Type B pancreatic cell (in vitro differentiated cells): ENCODE results near the gene DPH5. TPM values are rescaled to one million over a fixed set of nuclear protein-coding genes. Genes with fewer than 3 reads are reported as not detected.
A peak's percentile ranks its signal among the peaks of the same experiment; 100 is the strongest.
"Not testable (repeated sequence)": the region's sequence is repeated elsewhere in the genome, so short reads cannot be mapped to it uniquely, and the experiment has no call there.

Experiments used
- DNase-seq: peaks from one replicate; pipeline ENCODE4 v3.0.0; 2021; ENCODE audit warnings: mixed read lengths; ENCODE audit not compliant: unreplicated experiment; ENCODE audit errors: extremely low spot score
- H3K27ac Mint-ChIP-seq: 2 replicates; pipeline ENCODE4 v1.8.0; 2021; ENCODE audit warnings: mild to moderate bottlenecking, mixed read lengths
- H3K27me3 Mint-ChIP-seq: 2 replicates; pipeline ENCODE4 v1.8.0; 2021; ENCODE audit warnings: mixed read lengths
- H3K36me3 Mint-ChIP-seq: 2 replicates; pipeline ENCODE4 v1.8.0; 2021; ENCODE audit warnings: mixed read lengths
- H3K4me1 Mint-ChIP-seq: one replicate; pipeline ENCODE4 v1.8.0; 2021; ENCODE audit warnings: mixed read lengths; ENCODE audit not compliant: unreplicated experiment
- H3K4me3 Mint-ChIP-seq: 2 replicates; pipeline ENCODE4 v1.8.0; 2021; ENCODE audit warnings: mild to moderate bottlenecking, mixed read lengths
- H3K9me3 Mint-ChIP-seq: 2 replicates; pipeline ENCODE4 v1.8.0; 2021; ENCODE audit warnings: mixed read lengths
- CTCF ChIP-seq: fragments of 200-600 bp; sonication (generic); conservative IDR thresholded peaks from 2 replicates; pipeline ENCODE4 v1.5.0; 2021; ENCODE audit warnings: antibody characterized with exemption, mild to moderate bottlenecking
- long read RNA-seq: library from polyadenylated mRNA; unstranded; transcript quantifications from one replicate; pipeline ENCODE4 v2.0.0, GENCODE V29; 2020
- total RNA-seq: library from RNA; stranded (reverse); gene quantifications from 2 replicates; pipeline ENCODE4 v1.2.1, GENCODE V29; 2021; ENCODE audit warnings: low replicate concordance

Gene DPH5
- total RNA-seq, result 37.7 and 62.0 TPM in 2 replicates
- long read RNA-seq, transcript DPH5-201 (8 exons, 1,143 nt), result minor isoform, 12 of 149 reads
- long read RNA-seq, transcript DPH5-211 (8 exons, 1,034 nt), result minor isoform, 6 of 149 reads
- long read RNA-seq, transcript DPH5-203 (8 exons, 1,316 nt), result major isoform, 97 of 149 reads
- long read RNA-seq, partial matches to known transcripts, result 2 of 149 reads
- long read RNA-seq, other reads (novel, unspliced or antisense), result 27 of 149 reads

GRCh38 chr1:101025657-101026429 lies at the start of gene DPH5:
Gene DPH5 (minus strand): TSS chr1:101025784. CDS start chr1:101025443, 341 bp downstream.
- Mint-ChIP-seq H3K4me3 (peak within 1 kb of the TSS; percentile 100), H3K4me1 (peaks cover 16% of the 10 kb centered on the region), H3K27ac (peak within 1 kb of the TSS; percentile 96), H3K27me3 (no peaks in the 10 kb centered on the region), H3K9me3 (no peaks in the 10 kb centered on the region), H3K36me3 (peaks cover 10% of the 10 kb centered on the region)
- TF ChIP-seq CTCF, result no peak
- DNase-seq, result peak; percentile 90

GRCh38 chr1:101073836-101074235 lies 48.3 kb upstream of the DPH5 start:
- Mint-ChIP-seq H3K4me1 (no peaks in the 10 kb centered on the region), H3K9me3 (no peaks in the 10 kb centered on the region), H3K27ac (no peak overlapping the region), H3K36me3 (peaks cover 8% of the 10 kb centered on the region), H3K27me3 (no peaks in the 10 kb centered on the region), H3K4me3 (no peak overlapping the region)
- no peak for TF ChIP-seq CTCF
- no peak for DNase-seq

- Mint-ChIP-seq H3K4me1 (no peaks in the 10 kb centered on the region), H3K9me3 (peaks cover under 1% of the 10 kb centered on the region), H3K27ac (no peak overlapping the region), H3K27me3 (no peaks in the 10 kb centered on the region), H3K4me3 (no peak overlapping the region), H3K36me3 (peaks cover 1% of the 10 kb centered on the region)
- no peak for DNase-seq
- no peak for TF ChIP-seq CTCF
These were observed 45.9 kb upstream of the DPH5 start for GRCh38 chr1:101071470-101071891.

- Mint-ChIP-seq H3K9me3 (peaks cover 4% of the 10 kb centered on the region), H3K4me3 (no peak overlapping the region), H3K27ac (no peak overlapping the region), H3K36me3 (peaks cover 5% of the 10 kb centered on the region), H3K27me3 (no peaks in the 10 kb centered on the region), H3K4me1 (no peaks in the 10 kb centered on the region)
- TF ChIP-seq CTCF, result no peak
- no peak for DNase-seq
These were observed 43.6 kb upstream of the DPH5 start for GRCh38 chr1:101069158-101069557.

- H3K36me3 Mint-ChIP-seq, H3K4me1 Mint-ChIP-seq, H3K9me3 Mint-ChIP-seq, DNase-seq, H3K27ac Mint-ChIP-seq, H3K27me3 Mint-ChIP-seq, H3K4me3 Mint-ChIP-seq: not testable (repeated sequence)
These were observed 41.4 kb upstream of the DPH5 start for GRCh38 chr1:101066937-101067335.

GRCh38 chr1:101066260-101066936 lies 40.8 kb upstream of the DPH5 start:
- TF ChIP-seq CTCF, result no peak
- H3K4me1 Mint-ChIP-seq, result no peaks in the 10 kb centered on the region

More at GRCh38 chr1:101066260-101066936, 40.8 kb upstream of the DPH5 start:
- H3K4me3 Mint-ChIP-seq, result no peak overlapping the region
- no peak for DNase-seq
- H3K27me3 Mint-ChIP-seq, result no peaks in the 10 kb centered on the region
- no peak overlapping the region for H3K27ac Mint-ChIP-seq
- H3K36me3 Mint-ChIP-seq, result peaks cover 5% of the 10 kb centered on the region
- peaks cover 4% of the 10 kb centered on the region for H3K9me3 Mint-ChIP-seq
